PFSK-1 (cell line): Measurements from ENCODE around the gene ZNF497.

Source experiments
- POLR2AphosphoS5 ChIP-seq: IDR thresholded peaks from 2 replicates; pipeline ENCODE4 v1.6.1; 2012; ENCODE audit warnings: low read depth, mild to moderate bottlenecking, control low read depth, low read length, moderate library complexity
- REST ChIP-seq, 2 experiments: IDR thresholded peaks; 2 replicates each; pipeline versions ENCODE4 v1.6.1 to v1.8.0; 2011 to 2012; ENCODE audit warnings: low read depth in 2 of 2, low read length in 2 of 2, control low read depth in 1 of 2, inconsistent platforms in 1 of 2, mild to moderate bottlenecking in 1 of 2, moderate library complexity in 1 of 2; ENCODE audit not compliant: insufficient read depth in 1 of 2
- TAF1 ChIP-seq: IDR thresholded peaks from 2 replicates; pipeline ENCODE4 v1.6.1; 2012; ENCODE audit warnings: low read length, control low read depth, borderline replicate concordance; ENCODE audit not compliant: insufficient read depth

- TF ChIP-seq TAF1 (no peak), POLR2AphosphoS5 (no peak), REST (IDR thresholded peaks at IDR 0.05; ENCODE audit: insufficient read depth in 1 of 2, low read depth in 2 of 2, low read length in 2 of 2) (no peak)
Observed at GRCh38 chr19:58345558-58345957, 17.0 kb downstream of the ZNF497 start.
